ENCODE data around the gene C22orf23. TPM values are rescaled to one million over a fixed set of nuclear protein-coding genes. Genes with fewer than 3 reads are reported as not detected.

Gene C22orf23
- total RNA-seq, 4 donors from 2014 or later = 0.21 TPM; not detected in 3

GRCh38 chr22:37905534-37906363, 47.7 kb downstream of the C22orf23 start, which contains the start of gene MICALL1:
MICALL1 (plus strand) TSS chr22:37906297; CDS start chr22:37906423, 126 bp downstream.
- Histone ChIP-seq H3K9me3 (no peaks in the 10 kb centered on the region), H3K27me3 (no peaks in the 10 kb centered on the region), H3K36me3 (no peaks in the 10 kb centered on the region), H3K27ac (peak within 1 kb of the TSS; percentile 75 to 95 (median 86)), H3K4me1 (peaks cover 0 to 44% (median 19%) of the 10 kb centered on the region in 4 donors), H3K4me3 (peak within 1 kb of the TSS; percentile 58 to 89 (median 71))
- WGBS, 2 donors = 13 to 16% methylated on average over 22 to 23 of the region's 90 CpGs
- no peak for TF ChIP-seq EP300 (IDR thresholded peaks at IDR 0.05)
- TF ChIP-seq CTCF (IDR thresholded peaks at IDR 0.05) = peak in 4 of 5 experiments; percentile 40 to 74 (median 56)
- TF ChIP-seq POLR2A (IDR thresholded peaks at IDR 0.05) = peak in 1 of 2 donors; percentile 27
- DNase-seq (ENCODE audit: low spot score in 2 of 2) = peak; percentile 23 to 50

GRCh38 chr22:37904572-37905533, 48.5 kb downstream of the C22orf23 start:
- no peak for TF ChIP-seq EP300 (IDR thresholded peaks at IDR 0.05)
- TF ChIP-seq POLR2A (IDR thresholded peaks at IDR 0.05) = no peak
- TF ChIP-seq CTCF (IDR thresholded peaks at IDR 0.05) = no peak
- Histone ChIP-seq H3K27me3 (no peaks in the 10 kb centered on the region), H3K4me1 (peaks cover 0 to 35% (median 16%) of the 10 kb centered on the region in 4 donors), H3K4me3 (peak overlapping the region in 1 of 4 donors; percentile 89), H3K27ac (peak overlapping the region; percentile 75 to 95 (median 85)), H3K36me3 (no peaks in the 10 kb centered on the region), H3K9me3 (no peaks in the 10 kb centered on the region)
- 57 to 61% methylated on average over 10 of the region's 10 CpGs for WGBS, 2 donors
- DNase-seq (ENCODE audit: low spot score in 2 of 2) = peak in 1 of 2 donors; percentile 20

- DNase-seq (ENCODE audit: low spot score in 2 of 2) = no peak
- Histone ChIP-seq H3K36me3 (no peaks in the 10 kb centered on the region), H3K9me3 (no peaks in the 10 kb centered on the region), H3K4me1 (peaks cover 0 to 56% (median 45%) of the 10 kb centered on the region in 4 donors), H3K27me3 (no peaks in the 10 kb centered on the region), H3K4me3 (no peak overlapping the region), H3K27ac (peak overlapping the region in 3 of 4 donors; percentile 79 to 87 (median 79))
- WGBS, 2 donors = 42 to 54% methylated on average over 2 to 6 of the region's 9 CpGs
- no peak for TF ChIP-seq CTCF (IDR thresholded peaks at IDR 0.05)
- peak in 1 of 2 donors; percentile 58 for TF ChIP-seq EP300 (IDR thresholded peaks at IDR 0.05)
These were observed 54.8 kb downstream of the C22orf23 start for GRCh38 chr22:37898441-37899181.

- no peaks in the 10 kb centered on the region for H3K36me3 ChIP-seq
- TF ChIP-seq CTCF (IDR thresholded peaks at IDR 0.05) (no peak), POLR2A (IDR thresholded peaks at IDR 0.05) (no peak), EP300 (IDR thresholded peaks at IDR 0.05) (no peak)
- H3K27me3 ChIP-seq = no peaks in the 10 kb centered on the region
- H3K4me3 ChIP-seq = no peak overlapping the region
- H3K4me1 ChIP-seq = peaks cover 0 to 64% (median 52%) of the 10 kb centered on the region in 4 donors
- 84 to 100% methylated on average over 2 of the region's 2 CpGs for WGBS, 2 donors
- DNase-seq (ENCODE audit: low spot score in 2 of 2) = no peak
- H3K9me3 ChIP-seq = no peaks in the 10 kb centered on the region
- peak overlapping the region in 3 of 4 donors; percentile 79 to 87 (median 79) for H3K27ac ChIP-seq
These were observed 55.6 kb downstream of the C22orf23 start for GRCh38 chr22:37897807-37898206.

Measured in tibial nerve (tissue), 4 donors.